Epithelial cell of prostate (primary cell): ENCODE results near the gene SMIM10L2A.
"Not testable (repeated sequence)": the region's sequence is repeated elsewhere in the genome, so short reads cannot be mapped to it uniquely, and the experiment has no call there.

Source experiments
- DNase-seq: peaks from one replicate; pipeline ENCODE4 v3.0.0-alpha.2; 2011; ENCODE audit warnings: low read depth, low spot score
- H3K27ac ChIP-seq: fragments of 450-650 bp; 2 replicates; pipeline ENCODE4 v1.5.1; 2017; ENCODE audit warnings: mild to moderate bottlenecking

The SMIM10L2A gene

GRCh38 chrX:135420831-135421230 lies 913 bp upstream of the SMIM10L2A start:
- H3K27ac ChIP-seq, result no peak overlapping the region
- DNase-seq, result no peak

- no peak overlapping the region for H3K27ac ChIP-seq
- DNase-seq, result no peak
These were observed 210 bp upstream of the SMIM10L2A start for GRCh38 chrX:135421537-135421931.

GRCh38 chrX:135422810-135423168 lies 1.0 kb downstream of the SMIM10L2A start:
- H3K27ac ChIP-seq, result peak overlapping the region; percentile 9
- not testable (repeated sequence) for DNase-seq

GRCh38 chrX:135423173-135423864 lies 1.6 kb downstream of the SMIM10L2A start:
- not testable (repeated sequence) for DNase-seq
- H3K27ac ChIP-seq, result peak overlapping the region; percentile 9

- H3K27ac ChIP-seq, result no peak overlapping the region
- no peak for DNase-seq
These were observed 2.7 kb downstream of the SMIM10L2A start for GRCh38 chrX:135424469-135424868.

GRCh38 chrX:135425026-135425965 lies 3.6 kb downstream of the SMIM10L2A start:
- no peak for DNase-seq

GRCh38 chrX:135429429-135429828 lies 7.7 kb downstream of the SMIM10L2A start:
- H3K27ac ChIP-seq, result no peak overlapping the region
- DNase-seq, result no peak

More at GRCh38 chrX:135425026-135425965, 3.6 kb downstream of the SMIM10L2A start:
- H3K27ac ChIP-seq, result no peak overlapping the region

- no peak for DNase-seq
- H3K27ac ChIP-seq, result no peak overlapping the region
These were observed 10.1 kb downstream of the SMIM10L2A start for GRCh38 chrX:135431886-135432285.

GRCh38 chrX:135432453-135432852 lies 10.7 kb downstream of the SMIM10L2A start:
- H3K27ac ChIP-seq, result no peak overlapping the region

GRCh38 chrX:135432881-135433521 lies 11.3 kb downstream of the SMIM10L2A start:
- DNase-seq, result no peak
- no peak overlapping the region for H3K27ac ChIP-seq

More at GRCh38 chrX:135432453-135432852, 10.7 kb downstream of the SMIM10L2A start:
- no peak for DNase-seq

GRCh38 chrX:135433531-135434257 lies 11.9 kb downstream of the SMIM10L2A start:
- H3K27ac ChIP-seq, result no peak overlapping the region
- no peak for DNase-seq

GRCh38 chrX:135434258-135435138 lies 12.8 kb downstream of the SMIM10L2A start:
- no peak for DNase-seq
- H3K27ac ChIP-seq, result no peak overlapping the region

- H3K27ac ChIP-seq, result no peak overlapping the region
- no peak for DNase-seq
These were observed 13.6 kb downstream of the SMIM10L2A start for GRCh38 chrX:135435139-135435922.

GRCh38 chrX:135435933-135436332 lies 14.2 kb downstream of the SMIM10L2A start:
- DNase-seq, result no peak
- H3K27ac ChIP-seq, result no peak overlapping the region

- H3K27ac ChIP-seq, result no peak overlapping the region
These were observed 14.7 kb downstream of the SMIM10L2A start for GRCh38 chrX:135436456-135436855.

GRCh38 chrX:135436966-135437866 lies 15.5 kb downstream of the SMIM10L2A start:
- no peak overlapping the region for H3K27ac ChIP-seq
- no peak for DNase-seq

More at GRCh38 chrX:135436456-135436855, 14.7 kb downstream of the SMIM10L2A start:
- DNase-seq, result no peak
